Upper lobe of left lung (tissue), 6 donors: ENCODE data around the gene TMPRSS7. TPM values are rescaled to one million over a fixed set of nuclear protein-coding genes. Genes with fewer than 3 reads are reported as not detected.

Experiments
- ATAC-seq, 2 donors: fragments of 200-7000 bp; cut with Tn5 transposase; one replicate each; pipeline ENCODE4 v1.9.1; 2022; ENCODE audit warnings: mild to moderate bottlenecking in 2 of 2, moderate library complexity in 2 of 2; ENCODE audit not compliant: low FRiP score in 2 of 2
- DNase-seq, 2 donors: peaks; one replicate each; pipeline ENCODE4 v3.0.0-alpha.2; 2019 to 2020
- H3K27ac ChIP-seq, 4 donors: fragments of 200-600 bp; sonication (generic); one replicate each; pipeline ENCODE4 v1.5.1; 2016 to 2019
- H3K27me3 ChIP-seq, 4 donors: fragments of 200-600 bp; sonication (generic); one replicate each; pipeline ENCODE4 v1.5.1; 2017 to 2019
- H3K36me3 ChIP-seq, 4 donors: fragments of 200-600 bp; sonication (generic); one replicate each; pipeline ENCODE4 v1.5.1; 2016 to 2019
- H3K4me1 ChIP-seq, 4 donors: fragments of 200-600 bp; sonication (generic); one replicate each; pipeline ENCODE4 v1.5.1; 2018 to 2019
- H3K4me3 ChIP-seq, 4 donors: fragments of 200-600 bp; sonication (generic); one replicate each; pipeline ENCODE4 v1.5.1; 2017 to 2019; ENCODE audit warnings: mild to moderate bottlenecking in 2 of 4, moderate library complexity in 1 of 4
- H3K9me3 ChIP-seq, 4 donors: fragments of 200-600 bp; sonication (generic); one replicate each; pipeline ENCODE4 v1.5.1; 2018 to 2019
- EP300 ChIP-seq, 4 donors: sonication (generic); formaldehyde crosslinking; IDR thresholded peaks; one replicate each; pipeline ENCODE4 v1.5.1; 2017; ENCODE audit warnings: antibody characterized with exemption in 4 of 4, control low read depth in 2 of 4
- POLR2A ChIP-seq, 4 donors: fragments of 450-650 bp; IDR thresholded peaks; one replicate each; pipeline ENCODE4 v1.5.1; 2016 to 2017; ENCODE audit warnings: antibody characterized with exemption in 4 of 4, mild to moderate bottlenecking in 2 of 4
- POLR2AphosphoS5 ChIP-seq, 2 donors: sonication (generic); formaldehyde crosslinking; IDR thresholded peaks; one replicate each; pipeline ENCODE4 v1.5.1; 2017; ENCODE audit warnings: antibody characterized with exemption in 2 of 2
- WGBS, 2 donors: methylation state at CpG; one replicate each; pipeline ENCODE4 v1.1.5; 2017 to 2018; 5-methylcytosine and 5-hydroxymethylcytosine counted together
- total RNA-seq, 6 donors: library from RNA; depleted of rRNA in 4 of 6; stranded (reverse); fragments of >200 nt in 4 of 6; gene quantifications; one replicate each; pipeline versions ENCODE4 v1.1.0 to v1.2.1, GENCODE V29; 2016 to 2021
- TF ChIP-seq, protein P1 (sequence below), 6 experiments: fragments of 450-650 bp in 4 of 6; fragments of 200-600 bp in 2 of 6; sonication (generic) in 2 of 6; IDR thresholded peaks; one replicate each; pipeline ENCODE4 v1.5.1; 2016 to 2019; ENCODE audit warnings: antibody characterized with exemption in 6 of 6
- donor health status: DM: no; HTN: no; CAD: no; lungs with moderate emphysema.
- donor health status: DM: no; HTN: yes; CAD: no; lungs with severe emphysema.

Gene TMPRSS7
- total RNA-seq, 6 donors from 2014 or later = 0.15 to 0.39 (median 0.29) TPM; not detected in 3

- no peaks in the 10 kb centered on the region for H3K9me3 ChIP-seq
- peaks cover 13 to 40% (median 27%) of the 10 kb centered on the region in 4 donors for H3K4me1 ChIP-seq
- TF ChIP-seq, protein P1, sequence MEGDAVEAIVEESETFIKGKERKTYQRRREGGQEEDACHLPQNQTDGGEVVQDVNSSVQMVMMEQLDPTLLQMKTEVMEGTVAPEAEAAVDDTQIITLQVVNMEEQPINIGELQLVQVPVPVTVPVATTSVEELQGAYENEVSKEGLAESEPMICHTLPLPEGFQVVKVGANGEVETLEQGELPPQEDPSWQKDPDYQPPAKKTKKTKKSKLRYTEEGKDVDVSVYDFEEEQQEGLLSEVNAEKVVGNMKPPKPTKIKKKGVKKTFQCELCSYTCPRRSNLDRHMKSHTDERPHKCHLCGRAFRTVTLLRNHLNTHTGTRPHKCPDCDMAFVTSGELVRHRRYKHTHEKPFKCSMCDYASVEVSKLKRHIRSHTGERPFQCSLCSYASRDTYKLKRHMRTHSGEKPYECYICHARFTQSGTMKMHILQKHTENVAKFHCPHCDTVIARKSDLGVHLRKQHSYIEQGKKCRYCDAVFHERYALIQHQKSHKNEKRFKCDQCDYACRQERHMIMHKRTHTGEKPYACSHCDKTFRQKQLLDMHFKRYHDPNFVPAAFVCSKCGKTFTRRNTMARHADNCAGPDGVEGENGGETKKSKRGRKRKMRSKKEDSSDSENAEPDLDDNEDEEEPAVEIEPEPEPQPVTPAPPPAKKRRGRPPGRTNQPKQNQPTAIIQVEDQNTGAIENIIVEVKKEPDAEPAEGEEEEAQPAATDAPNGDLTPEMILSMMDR (IDR thresholded peaks at IDR 0.05) = no peak
- TF ChIP-seq EP300 (IDR thresholded peaks at IDR 0.05) (no peak), POLR2AphosphoS5 (IDR thresholded peaks at IDR 0.05) (no peak), POLR2A (IDR thresholded peaks at IDR 0.05) (no peak)
- WGBS, 2 donors = 73 to 77% methylated on average over 9 of the region's 9 CpGs
- no peaks in the 10 kb centered on the region for H3K36me3 ChIP-seq
- no peak for ATAC-seq
- no peaks in the 10 kb centered on the region for H3K27me3 ChIP-seq
- no peak overlapping the region for H3K27ac ChIP-seq
- no peak for DNase-seq
- H3K4me3 ChIP-seq = no peak overlapping the region
Measured at GRCh38 chr3:112089956-112090886, 55.7 kb downstream of the TMPRSS7 start.

- Histone ChIP-seq H3K9me3 (no peaks in the 10 kb centered on the region), H3K4me1 (peaks cover 8 to 35% (median 25%) of the 10 kb centered on the region in 4 donors), H3K27me3 (no peaks in the 10 kb centered on the region), H3K27ac (peak overlapping the region in 2 of 4 donors; percentile 4 to 26), H3K36me3 (no peaks in the 10 kb centered on the region), H3K4me3 (no peak overlapping the region)
- TF ChIP-seq, protein P1 (IDR thresholded peaks at IDR 0.05) = no peak
- TF ChIP-seq EP300 (IDR thresholded peaks at IDR 0.05) (no peak), POLR2AphosphoS5 (IDR thresholded peaks at IDR 0.05) (no peak), POLR2A (IDR thresholded peaks at IDR 0.05) (no peak)
- ATAC-seq (no peak), DNase-seq (no peak)
- 58 to 84% methylated on average over 6 of the region's 6 CpGs for WGBS, 2 donors
Measured at GRCh38 chr3:112090887-112091586, 56.5 kb downstream of the TMPRSS7 start.

GRCh38 chr3:112092496-112093179 is 58.1 kb downstream of the TMPRSS7 start:
- no peak overlapping the region for H3K27ac ChIP-seq

DNA sequence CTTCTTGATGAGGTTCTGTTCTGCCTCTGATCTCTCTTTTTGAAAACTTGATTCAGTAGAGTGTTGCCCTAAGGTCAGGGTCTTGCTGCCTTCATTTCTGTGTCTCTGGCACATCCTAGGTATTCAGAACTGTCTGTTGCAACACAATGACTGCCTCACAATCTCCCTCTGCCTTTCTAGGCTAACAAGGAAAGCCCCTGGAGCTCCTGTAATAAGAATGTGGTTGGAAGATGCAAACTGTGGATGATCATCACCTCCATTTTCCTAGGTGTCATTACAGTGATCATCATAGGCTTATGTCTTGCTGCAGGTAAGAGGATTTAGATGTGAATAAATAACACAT is 58.6 kb downstream of the TMPRSS7 start:
- no peak for TF ChIP-seq POLR2A (IDR thresholded peaks at IDR 0.05)
- no peak for TF ChIP-seq EP300 (IDR thresholded peaks at IDR 0.05)
- TF ChIP-seq, protein P1 (IDR thresholded peaks at IDR 0.05) = no peak
- TF ChIP-seq POLR2AphosphoS5 (IDR thresholded peaks at IDR 0.05) = no peak
- Histone ChIP-seq H3K27ac (no peak overlapping the region), H3K27me3 (no peaks in the 10 kb centered on the region), H3K36me3 (no peaks in the 10 kb centered on the region), H3K4me1 (peaks cover 5 to 21% (median 17%) of the 10 kb centered on the region in 4 donors), H3K4me3 (no peak overlapping the region), H3K9me3 (no peaks in the 10 kb centered on the region)
- no peak for DNase-seq
- ATAC-seq = peak in 1 of 2 donors; percentile 54

More at GRCh38 chr3:112092496-112093179, 58.1 kb downstream of the TMPRSS7 start:
- TF ChIP-seq, protein P1 (IDR thresholded peaks at IDR 0.05) = no peak
- TF ChIP-seq POLR2A (IDR thresholded peaks at IDR 0.05) (no peak), POLR2AphosphoS5 (IDR thresholded peaks at IDR 0.05) (no peak), EP300 (IDR thresholded peaks at IDR 0.05) (no peak)
- DNase-seq (no peak), ATAC-seq (peak in 1 of 2 donors; percentile 66)
- no peak overlapping the region for H3K4me3 ChIP-seq
- H3K9me3 ChIP-seq = no peaks in the 10 kb centered on the region
- peaks cover 5 to 21% (median 19%) of the 10 kb centered on the region in 4 donors for H3K4me1 ChIP-seq
- no peaks in the 10 kb centered on the region for H3K36me3 ChIP-seq
- WGBS, 2 donors = 51 to 54% methylated on average over 6 of the region's 6 CpGs
- H3K27me3 ChIP-seq = no peaks in the 10 kb centered on the region
